Germinal center (tissue), 1 donor: ENCODE data around the gene NECTIN3.

Experiments used
- DNase-seq: peaks from one replicate; pipeline ENCODE4 v3.0.0; 2012; ENCODE audit warnings: mixed read lengths, low spot score

NECTIN3 gene

DNA sequence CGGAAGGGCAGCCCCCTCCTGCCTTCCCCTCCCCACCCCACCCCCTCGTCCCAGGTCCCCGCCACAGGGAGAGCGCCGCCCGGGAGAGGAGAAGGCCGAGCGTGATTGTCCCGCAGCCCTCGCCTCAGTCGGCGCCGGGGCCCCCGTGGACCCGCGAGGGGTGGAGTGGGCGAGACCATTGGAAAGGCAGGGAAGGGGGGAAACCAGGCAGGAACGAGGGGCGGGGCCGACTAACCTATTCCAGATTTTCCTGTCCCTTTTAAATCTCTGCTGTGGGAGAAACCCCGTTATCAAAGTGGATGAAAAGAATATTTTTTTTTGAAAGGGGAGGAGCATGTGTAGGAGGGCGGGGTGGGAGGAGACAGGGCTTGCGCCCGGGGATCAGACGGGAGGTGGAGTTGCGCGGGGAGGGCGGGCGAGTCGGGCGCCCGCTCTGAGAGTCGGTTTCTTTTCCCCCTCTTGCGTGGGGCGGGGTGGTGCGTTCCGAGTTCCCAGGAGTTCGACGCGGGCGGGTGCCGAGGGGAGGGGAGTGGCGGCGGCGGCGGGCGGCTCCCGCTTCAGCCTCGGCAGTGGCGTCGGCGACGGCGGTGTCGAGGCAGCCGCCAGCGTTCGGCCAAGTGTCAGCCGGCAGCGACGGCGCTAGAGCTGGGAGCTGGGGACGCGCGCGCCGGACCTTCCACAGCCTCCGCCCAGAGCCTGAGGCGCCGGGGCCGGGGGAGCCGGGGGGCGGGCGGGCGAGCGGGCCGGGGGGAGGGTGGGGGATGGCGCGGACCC, at the start of gene NECTIN3:
Gene NECTIN3 (plus strand): TSS at position 560 of the 774 bp plus-strand sequence. CDS start 202 bp downstream, at position 762.
- DNase-seq = peak; percentile 74

DNA sequence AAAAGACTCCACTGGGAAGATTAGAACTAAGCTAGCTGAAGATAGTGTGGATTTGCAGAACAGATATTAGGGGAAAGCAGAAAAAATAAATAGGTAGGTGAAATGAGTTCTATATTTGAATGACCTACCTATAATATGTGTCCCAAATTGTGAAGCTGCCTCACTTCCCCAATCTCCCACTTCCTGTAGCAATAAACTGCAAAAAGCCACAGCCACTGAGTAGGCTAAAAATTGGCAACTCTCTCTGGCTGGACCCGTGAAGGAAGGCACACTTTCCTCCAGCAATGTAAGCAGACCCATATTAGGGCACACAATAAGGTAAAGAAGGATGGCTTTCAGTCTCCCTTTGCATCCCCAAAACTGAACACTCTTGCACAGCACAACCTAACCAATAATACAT, 43.7 kb upstream of the NECTIN3 start:
- no peak for DNase-seq

DNA sequence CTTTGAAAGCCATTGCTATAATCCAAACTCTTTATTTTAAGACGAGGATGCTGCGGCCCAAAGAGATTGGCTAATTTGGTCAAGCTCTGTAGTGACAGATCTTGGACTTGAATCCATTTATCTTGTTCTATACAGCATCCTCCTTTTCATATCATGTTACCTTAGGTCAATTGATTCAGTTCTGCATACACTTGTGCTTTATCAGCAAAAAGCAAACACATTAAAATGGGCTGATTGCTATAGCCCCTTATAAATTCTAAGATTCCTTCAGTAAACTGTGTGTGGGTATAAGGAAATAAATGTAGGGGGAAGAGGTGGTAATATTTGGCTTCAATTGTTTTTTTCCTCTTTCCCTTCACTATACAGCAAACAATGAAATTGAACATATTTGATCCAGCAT, 40.1 kb upstream of the NECTIN3 start:
- no peak for DNase-seq

DNA sequence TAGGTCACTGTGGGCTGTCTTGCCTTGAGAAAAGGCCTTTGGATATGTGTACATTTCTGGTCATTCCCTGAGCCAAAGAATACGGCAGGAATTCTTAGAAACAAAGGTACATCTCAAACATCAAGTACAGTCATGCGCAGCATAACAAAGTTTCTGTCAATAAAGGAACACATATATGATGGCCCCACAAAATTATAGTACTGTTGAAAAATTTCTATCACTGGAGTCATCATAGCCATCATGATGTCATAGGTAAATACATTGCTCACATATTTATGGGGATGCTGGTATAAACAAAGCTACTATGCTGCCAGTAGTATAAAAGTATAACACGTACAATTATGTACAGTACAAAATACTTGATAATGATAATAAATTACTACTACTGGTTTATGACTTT, 38.9 kb upstream of the NECTIN3 start:
- DNase-seq = no peak

- DNase-seq = no peak
Measured at GRCh38 chr3:111033470-111034050, 38.1 kb upstream of the NECTIN3 start.

GRCh38 chr3:111035316-111035715, 36.3 kb upstream of the NECTIN3 start:
- DNase-seq = no peak

DNA sequence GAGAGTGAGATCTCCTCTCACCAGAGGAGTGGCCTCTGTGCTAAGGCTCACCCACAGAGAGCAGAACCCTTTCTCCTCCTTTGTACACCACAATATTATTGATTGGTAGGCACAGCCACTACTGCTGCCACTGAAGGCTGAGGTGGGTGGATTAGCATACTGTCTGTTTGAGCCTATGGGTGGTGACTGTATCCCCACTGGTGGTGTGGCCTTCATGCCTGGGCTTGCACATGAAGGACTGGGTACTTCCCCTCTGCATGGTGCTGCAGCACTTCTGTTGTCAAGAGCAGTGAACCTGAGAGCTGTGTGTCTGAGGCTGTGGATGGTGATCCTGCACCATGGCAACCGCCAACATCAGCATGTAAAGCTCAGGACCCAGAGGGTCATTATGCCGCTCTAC, 35.7 kb upstream of the NECTIN3 start:
- DNase-seq = no peak

GRCh38 chr3:111040959-111041358, 30.7 kb upstream of the NECTIN3 start:
- no peak for DNase-seq

- no peak for DNase-seq
Measured at GRCh38 chr3:111045564-111045963, 26.1 kb upstream of the NECTIN3 start.

DNA sequence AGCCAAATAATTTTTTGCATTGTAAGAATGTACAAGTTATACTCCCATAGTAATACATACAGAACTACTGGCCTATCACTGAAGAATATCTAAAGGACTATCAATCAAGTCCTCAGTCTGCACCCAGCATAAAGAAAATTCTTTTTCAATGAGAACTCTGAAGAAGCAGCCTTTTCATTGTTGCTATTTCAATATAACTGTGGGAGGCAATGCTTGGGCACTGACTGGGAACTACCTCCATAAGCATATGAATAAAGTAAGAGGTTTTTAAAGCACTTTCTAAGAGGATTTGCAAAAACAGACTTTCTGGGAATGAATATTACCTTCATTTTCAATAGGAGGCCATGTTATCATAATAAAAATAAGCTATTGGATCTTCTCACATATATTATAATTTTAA, 24.6 kb upstream of the NECTIN3 start:
- no peak for DNase-seq

GRCh38 chr3:111047812-111048435, 23.7 kb upstream of the NECTIN3 start:
- DNase-seq = no peak

GRCh38 chr3:111051354-111051753, 20.3 kb upstream of the NECTIN3 start:
- no peak for DNase-seq

- no peak for DNase-seq
Measured at GRCh38 chr3:111068574-111068973, 3.0 kb upstream of the NECTIN3 start.

- no peak for DNase-seq
Measured at GRCh38 chr3:111069974-111070771, 1.4 kb upstream of the NECTIN3 start.

DNA sequence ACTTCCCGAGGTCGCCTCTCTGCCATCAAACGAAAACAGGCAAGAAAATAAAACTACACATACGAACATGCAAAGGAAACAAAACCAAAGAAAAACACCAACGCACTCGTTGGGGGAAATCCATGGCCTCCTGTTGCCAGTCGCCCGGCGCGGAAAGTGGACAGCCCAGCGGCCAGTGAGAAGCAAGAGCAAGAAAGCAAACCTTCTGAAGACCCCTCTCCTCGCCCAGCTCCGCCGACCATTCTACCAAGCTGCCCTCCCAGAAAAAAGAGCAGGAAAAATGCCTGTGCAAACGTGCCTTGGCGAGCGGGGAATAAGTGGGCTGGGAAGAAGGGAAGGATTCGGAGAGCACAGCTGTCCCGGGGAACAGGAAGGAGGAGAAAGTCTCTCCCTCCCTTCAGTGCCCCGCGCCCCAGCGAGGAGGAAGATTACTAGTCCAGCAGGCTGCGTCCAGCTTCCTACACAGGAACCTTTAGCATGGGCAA, 802 bp upstream of the NECTIN3 start:
- no peak for DNase-seq

- DNase-seq = no peak
Measured at GRCh38 chr3:111072031-111072921, 660 bp downstream of the NECTIN3 start.

DNA sequence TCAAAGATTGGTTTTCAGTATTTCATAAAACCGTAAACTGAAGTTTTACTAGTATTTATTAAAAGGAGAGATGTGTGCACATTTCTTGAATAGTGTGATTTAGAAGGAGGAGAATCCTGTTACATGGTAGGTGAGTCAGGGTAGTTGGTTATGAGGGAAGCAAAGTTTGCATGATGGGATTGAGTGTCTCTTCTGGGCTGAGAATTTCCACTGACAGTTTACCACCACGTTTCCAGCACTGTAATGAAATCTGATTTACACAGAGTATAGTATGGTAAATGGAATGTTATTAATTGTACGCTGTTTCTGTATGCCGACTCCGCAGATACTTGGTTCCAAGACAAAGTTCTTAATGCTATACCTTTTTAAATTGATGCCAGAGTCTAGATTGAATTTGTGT, 1.6 kb downstream of the NECTIN3 start:
- DNase-seq = no peak

- DNase-seq = no peak
Measured at GRCh38 chr3:111076732-111077131, 5.1 kb downstream of the NECTIN3 start.

- DNase-seq = no peak
Measured at GRCh38 chr3:111077369-111077768, 5.8 kb downstream of the NECTIN3 start.

- DNase-seq = no peak
Measured at GRCh38 chr3:111080413-111080812, 8.8 kb downstream of the NECTIN3 start.

DNA sequence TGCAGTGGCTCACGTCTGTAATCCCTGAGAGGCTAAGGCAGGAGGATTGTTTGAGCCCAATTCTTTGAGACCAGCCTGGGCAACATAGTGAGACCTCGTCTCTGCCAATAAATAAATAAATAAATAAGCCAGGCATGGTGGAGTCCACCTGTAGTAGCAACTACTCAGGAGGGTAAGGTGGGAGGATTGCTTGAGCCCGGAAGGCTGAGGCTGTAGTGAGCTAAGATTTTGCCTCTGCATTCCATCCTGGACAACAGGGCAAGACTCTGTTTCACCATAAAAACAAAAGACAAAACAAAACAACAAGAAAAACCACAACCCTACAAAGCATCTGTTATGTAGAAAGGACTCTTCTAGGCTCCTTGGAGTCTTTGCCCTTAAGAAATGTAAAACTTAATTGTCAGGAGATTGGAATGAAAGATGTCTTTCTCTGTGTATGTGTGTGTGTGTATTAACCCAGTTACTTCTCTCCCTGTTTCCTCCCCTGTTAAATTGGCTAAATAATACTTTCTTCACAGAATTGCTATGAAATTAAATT, 9.5 kb downstream of the NECTIN3 start:
- no peak for DNase-seq
